HepG2 (cell line): ENCODE results near the gene C2. TPM values are rescaled to one million over a fixed set of nuclear protein-coding genes. Genes with fewer than 3 reads are reported as not detected.

Experiments used
- ATF5 ChIP-seq: sonication (generic); formaldehyde crosslinking; IDR thresholded peaks from 2 replicates; pipeline ENCODE4 v1.4.0; 2020; ENCODE audit warnings: mild to moderate bottlenecking, low read depth, missing genetic modification reagents
- CBX1 ChIP-seq: IDR thresholded peaks from one replicate; pipeline ENCODE4 v1.6.1; 2016; ENCODE audit warnings: antibody characterized with exemption, low read depth
- GMEB1 ChIP-seq: sonication (generic); formaldehyde crosslinking; IDR thresholded peaks from 2 replicates; pipeline ENCODE4 v1.5.1; 2020; ENCODE audit warnings: missing genetic modification reagents, mild to moderate bottlenecking, borderline replicate concordance
- HDAC2 ChIP-seq: sonication (generic); formaldehyde crosslinking; IDR thresholded peaks from 2 replicates; pipeline ENCODE4 v1.4.0; 2020; ENCODE audit warnings: missing genetic modification reagents
- HNF4A ChIP-seq: sonication (generic); formaldehyde crosslinking; IDR thresholded peaks from 2 replicates; pipeline ENCODE4 v1.4.0; 2020; ENCODE audit warnings: missing genetic modification reagents
- KDM3A ChIP-seq: IDR thresholded peaks from 2 replicates; pipeline ENCODE4 v1.6.1; 2018; ENCODE audit warnings: low read depth, missing compliant biosample characterization
- PHF5A ChIP-seq: IDR thresholded peaks from one replicate; pipeline ENCODE4 v1.6.1; 2018; ENCODE audit warnings: low read depth, missing genetic modification reagents; ENCODE audit not compliant: unreplicated experiment
- RFXANK ChIP-seq: IDR thresholded peaks from 2 replicates; pipeline ENCODE4 v1.6.1; 2016
- TRAFD1 ChIP-seq: sonication (generic); formaldehyde crosslinking; IDR thresholded peaks from 2 replicates; pipeline ENCODE4 v1.5.1; 2020; ENCODE audit warnings: missing genetic modification reagents, mild to moderate bottlenecking, borderline replicate concordance
- ZNF24 ChIP-seq: fragments of 450-650 bp; IDR thresholded peaks from 2 replicates; pipeline ENCODE4 v1.6.1; 2017; ENCODE audit warnings: antibody characterized with exemption, mild to moderate bottlenecking
- ZNF318 ChIP-seq: sonication (generic); formaldehyde crosslinking; IDR thresholded peaks from 2 replicates; pipeline ENCODE4 v1.4.0; 2020; ENCODE audit warnings: mild to moderate bottlenecking, missing genetic modification reagents
- ZNF441 ChIP-seq: sonication (generic); formaldehyde crosslinking; IDR thresholded peaks from 2 replicates; pipeline ENCODE4 v1.7.0; 2021; ENCODE audit warnings: missing genetic modification reagents, borderline replicate concordance
- ZNF503 ChIP-seq: sonication (generic); formaldehyde crosslinking; IDR thresholded peaks from 2 replicates; pipeline ENCODE4 v1.4.0; 2020; ENCODE audit warnings: missing genetic modification reagents
- ZNF605 ChIP-seq: sonication (generic); formaldehyde crosslinking; IDR thresholded peaks from 2 replicates; pipeline ENCODE4 v1.8.0; 2022; ENCODE audit warnings: mild to moderate bottlenecking, missing genetic modification reagents
- ZNF883 ChIP-seq: sonication (generic); formaldehyde crosslinking; IDR thresholded peaks from 2 replicates; pipeline ENCODE4 v1.5.1; 2020; ENCODE audit warnings: mild to moderate bottlenecking, missing genetic modification reagents; ENCODE audit errors: not compliant biosample characterization
- polyA plus RNA-seq, 8 experiments: library from polyadenylated mRNA; depleted of rRNA in 3 of 8; stranded (reverse) in 7 of 8; unstranded in 1 of 8; fragments of >200 nt; fragmentation: Illumina TruSeq in 4 of 8; extraction: Trizol in 4 of 8; gene quantifications; 2 replicates each; pipeline versions ENCODE4 v1.2.1 to v1.2.3, GENCODE V29; 2011 to 2016; ENCODE audit warnings: low read depth in 4 of 8, missing spikeins in 1 of 8, mixed read lengths in 1 of 8; ENCODE audit not compliant: insufficient read depth in 1 of 8
- total RNA-seq, 5 experiments: library from RNA; depleted of rRNA; stranded (reverse); fragments of >200 nt; fragmentation: Illumina TruSeq; extraction: Trizol; gene quantifications; 2 replicates each; pipeline ENCODE4 v1.2.3, GENCODE V29; 2016; ENCODE audit warnings: low read depth in 1 of 5

The C2 gene
- total and polyA plus RNA-seq, 2 of the 13 experiments (the other 11 are each of a cell fraction or from before 2014, with no cell fraction given): 165 to 307 TPM

GRCh38 chr6:31901953-31902643, 25.4 kb upstream of the C2 start, which contains the start of gene ZBTB12 (continued):
- TF ChIP-seq ZNF883 (CRISPR knock-in tag): no peak
- TF ChIP-seq HNF4A (CRISPR knock-in tag): no peak
- no peak for TF ChIP-seq GMEB1 (CRISPR knock-in tag)
- TF ChIP-seq HDAC2 (CRISPR knock-in tag): no peak; the same call in 1 of the 2 replicates
- peak; percentile 33; the same call in 1 of the 2 replicates for TF ChIP-seq ZNF441
- TF ChIP-seq ZNF503 (CRISPR knock-in tag): no peak
- peak; percentile 90 for TF ChIP-seq ZNF605 (CRISPR knock-in tag)
- no peak for TF ChIP-seq ZNF24
- TF ChIP-seq KDM3A (CRISPR knock-in tag): no peak
- no peak for TF ChIP-seq PHF5A
- peak; percentile 87 for TF ChIP-seq CBX1
- TF ChIP-seq ZNF318: no peak
- TF ChIP-seq TRAFD1 (CRISPR knock-in tag): no peak
- TF ChIP-seq RFXANK (CRISPR knock-in tag): no peak
- TF ChIP-seq ATF5 (CRISPR knock-in tag): no peak
